WERI-Rb-1 (cell line): ENCODE measurements around the gene USP21.

Source experiments
- DNase-seq: peaks from one replicate; pipeline ENCODE4 v3.0.0-alpha.2; 2020
- H3K27ac ChIP-seq: fragments of 250-450 bp; sonication (Bioruptor Pico); 2 replicates; pipeline ENCODE4 v1.5.1; 2020; ENCODE audit warnings: mild to moderate bottlenecking, moderate library complexity
- H3K27me3 ChIP-seq: fragments of 250-450 bp; sonication (Bioruptor Pico); 2 replicates; pipeline ENCODE4 v1.5.1; 2021; ENCODE audit warnings: mild to moderate bottlenecking, low read depth, moderate library complexity; ENCODE audit not compliant: insufficient read depth, severe bottlenecking
- H3K36me3 ChIP-seq: fragments of 250-450 bp; sonication (Bioruptor Pico); 2 replicates; pipeline ENCODE4 v1.5.1; 2020; ENCODE audit warnings: mild to moderate bottlenecking, moderate library complexity
- H3K4me3 ChIP-seq: 2 replicates; pipeline ENCODE4 v1.5.1; 2011; ENCODE audit warnings: low read depth, mild to moderate bottlenecking, control low read depth, low read length
- H3K9me3 ChIP-seq: fragments of 250-450 bp; sonication (Bioruptor Pico); 2 replicates; pipeline ENCODE4 v1.5.1; 2021; ENCODE audit warnings: mild to moderate bottlenecking, moderate library complexity; ENCODE audit not compliant: severe bottlenecking
- TF ChIP-seq, protein P1 (sequence below): IDR thresholded peaks from 2 replicates; pipeline ENCODE4 v1.5.1; 2011; ENCODE audit warnings: low read depth, mild to moderate bottlenecking, control low read depth, inconsistent platforms, low read length

Gene USP21

GRCh38 chr1:161159087-161159912 is at the start of gene USP21:
TSS of gene USP21 (plus strand) at chr1:161159500. CDS start at chr1:161160641, 1,141 bp downstream.
- TF ChIP-seq, protein P1, sequence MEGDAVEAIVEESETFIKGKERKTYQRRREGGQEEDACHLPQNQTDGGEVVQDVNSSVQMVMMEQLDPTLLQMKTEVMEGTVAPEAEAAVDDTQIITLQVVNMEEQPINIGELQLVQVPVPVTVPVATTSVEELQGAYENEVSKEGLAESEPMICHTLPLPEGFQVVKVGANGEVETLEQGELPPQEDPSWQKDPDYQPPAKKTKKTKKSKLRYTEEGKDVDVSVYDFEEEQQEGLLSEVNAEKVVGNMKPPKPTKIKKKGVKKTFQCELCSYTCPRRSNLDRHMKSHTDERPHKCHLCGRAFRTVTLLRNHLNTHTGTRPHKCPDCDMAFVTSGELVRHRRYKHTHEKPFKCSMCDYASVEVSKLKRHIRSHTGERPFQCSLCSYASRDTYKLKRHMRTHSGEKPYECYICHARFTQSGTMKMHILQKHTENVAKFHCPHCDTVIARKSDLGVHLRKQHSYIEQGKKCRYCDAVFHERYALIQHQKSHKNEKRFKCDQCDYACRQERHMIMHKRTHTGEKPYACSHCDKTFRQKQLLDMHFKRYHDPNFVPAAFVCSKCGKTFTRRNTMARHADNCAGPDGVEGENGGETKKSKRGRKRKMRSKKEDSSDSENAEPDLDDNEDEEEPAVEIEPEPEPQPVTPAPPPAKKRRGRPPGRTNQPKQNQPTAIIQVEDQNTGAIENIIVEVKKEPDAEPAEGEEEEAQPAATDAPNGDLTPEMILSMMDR: peak; percentile 56
- peak; percentile 98 for DNase-seq

GRCh38 chr1:161111117-161111516 is 48.2 kb upstream of the USP21 start:
- H3K27me3 ChIP-seq: no peaks in the 10 kb centered on the region
- no peaks in the 10 kb centered on the region for H3K9me3 ChIP-seq
- no peak for DNase-seq
- H3K27ac ChIP-seq: no peak overlapping the region
- no peak overlapping the region for H3K4me3 ChIP-seq
- H3K36me3 ChIP-seq: peaks cover 41% of the 10 kb centered on the region
- TF ChIP-seq, protein P1: no peak

More at GRCh38 chr1:161159087-161159912, at the start of gene USP21:
- H3K9me3 ChIP-seq: no peaks in the 10 kb centered on the region
- peak within 1 kb of the TSS; percentile 63 for H3K4me3 ChIP-seq
- peaks cover 57% of the 10 kb centered on the region for H3K36me3 ChIP-seq
- peak within 1 kb of the TSS; percentile 91 for H3K27ac ChIP-seq
- no peaks in the 10 kb centered on the region for H3K27me3 ChIP-seq

DNA sequence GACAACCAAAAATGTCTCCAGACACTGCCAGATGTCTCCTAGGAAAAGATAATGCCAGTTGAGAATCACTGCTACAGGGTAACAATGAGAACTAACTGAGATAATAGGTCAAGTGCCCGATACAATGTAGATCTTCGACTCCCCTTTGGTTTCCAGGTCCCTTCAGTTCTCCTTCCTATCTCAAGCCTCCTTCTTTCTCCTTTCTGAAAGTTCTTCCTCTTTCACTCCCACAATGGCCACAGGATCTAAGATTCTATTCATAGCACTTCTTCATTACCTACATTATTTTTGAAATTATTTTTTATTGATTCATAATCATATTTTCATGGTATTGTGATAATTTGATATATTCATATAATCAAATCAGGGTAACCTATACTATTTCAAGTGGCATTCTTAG is 47.8 kb upstream of the USP21 start:
- no peaks in the 10 kb centered on the region for H3K27me3 ChIP-seq
- H3K9me3 ChIP-seq: no peaks in the 10 kb centered on the region
- TF ChIP-seq, protein P1: no peak
- no peak overlapping the region for H3K27ac ChIP-seq
- no peak for DNase-seq
- peaks cover 41% of the 10 kb centered on the region for H3K36me3 ChIP-seq
- no peak overlapping the region for H3K4me3 ChIP-seq

DNA sequence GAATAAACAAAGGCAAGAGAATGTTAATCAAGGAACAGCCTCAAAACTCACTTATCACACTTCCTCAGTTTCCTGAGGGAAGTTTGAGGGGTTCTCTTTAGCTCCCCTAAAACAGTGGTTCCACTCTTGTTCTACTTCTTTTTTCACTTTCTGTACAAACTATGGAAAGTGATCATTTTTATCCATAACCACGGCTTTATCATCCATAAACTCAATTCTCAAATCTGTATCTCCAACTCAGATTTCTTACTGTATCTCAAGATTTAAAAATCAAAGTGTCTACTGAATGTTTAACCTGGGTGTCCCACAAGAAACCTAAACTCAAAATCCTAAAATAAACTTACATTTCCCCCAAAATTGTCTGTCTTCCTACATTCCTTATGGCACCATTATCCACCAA is 45.4 kb upstream of the USP21 start:
- Histone ChIP-seq H3K27ac (no peak overlapping the region), H3K9me3 (no peaks in the 10 kb centered on the region), H3K27me3 (no peaks in the 10 kb centered on the region), H3K36me3 (peaks cover 40% of the 10 kb centered on the region), H3K4me3 (no peak overlapping the region)
- TF ChIP-seq, protein P1: no peak
- no peak for DNase-seq

DNA sequence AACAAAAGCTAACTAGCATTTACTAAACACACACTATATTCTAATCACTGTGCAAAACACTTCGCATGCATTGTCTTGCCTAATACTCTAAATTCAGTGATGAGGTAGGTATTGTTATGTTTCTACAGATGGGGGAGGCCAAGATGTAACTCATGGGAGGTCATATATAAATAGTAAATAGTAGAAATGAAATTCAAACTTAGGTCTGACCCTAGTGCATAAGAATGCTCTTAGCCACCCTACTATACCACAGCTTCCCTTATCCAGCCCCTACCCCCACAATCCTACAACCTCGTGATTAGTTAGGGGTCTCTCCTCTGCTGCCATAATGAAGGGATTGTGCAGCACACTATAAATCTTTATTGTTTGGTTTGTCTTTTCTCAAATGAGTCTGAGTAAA is 44.7 kb upstream of the USP21 start:
- Histone ChIP-seq H3K27me3 (no peaks in the 10 kb centered on the region), H3K36me3 (peaks cover 42% of the 10 kb centered on the region), H3K27ac (no peak overlapping the region), H3K4me3 (no peak overlapping the region), H3K9me3 (no peaks in the 10 kb centered on the region)
- TF ChIP-seq, protein P1: no peak
- DNase-seq: no peak
